ENCODE results near the gene FOXI2.

The FOXI2 gene

GRCh38 chr10:127736915-127737562 is at the start of gene FOXI2:
FOXI2 (plus strand) TSS chr10:127737185; CDS start chr10:127737274, 89 bp downstream.
- TF ChIP-seq ZFX (IDR thresholded peaks at IDR 0.05) (no peak), CTCF (conservative IDR thresholded peaks at IDR 0.05) (no peak)

GRCh38 chr10:127687548-127687947 is 49.4 kb upstream of the FOXI2 start:
- no peak overlapping the region for H3K27ac ChIP-seq
- no peak for TF ChIP-seq ZFX (IDR thresholded peaks at IDR 0.05)
- TF ChIP-seq CTCF (conservative IDR thresholded peaks at IDR 0.05) = no peak

More at GRCh38 chr10:127736915-127737562, at the start of gene FOXI2:
- no peak within 1 kb of the TSS for H3K27ac ChIP-seq

- no peak overlapping the region for H3K27ac ChIP-seq
- TF ChIP-seq ZFX (IDR thresholded peaks at IDR 0.05) (no peak), CTCF (conservative IDR thresholded peaks at IDR 0.05) (no peak)
Measured at GRCh38 chr10:127690176-127690835, 46.7 kb upstream of the FOXI2 start.

- TF ChIP-seq ZFX (IDR thresholded peaks at IDR 0.05) (no peak), CTCF (conservative IDR thresholded peaks at IDR 0.05) (peak; percentile 96)
- H3K27ac ChIP-seq = no peak overlapping the region
Measured at GRCh38 chr10:127694580-127695193, 42.3 kb upstream of the FOXI2 start.

- H3K27ac ChIP-seq = no peak overlapping the region
Measured at GRCh38 chr10:127695431-127695830, 41.6 kb upstream of the FOXI2 start.

GRCh38 chr10:127698886-127699285 is 38.1 kb upstream of the FOXI2 start:
- H3K27ac ChIP-seq = no peak overlapping the region
- TF ChIP-seq CTCF (conservative IDR thresholded peaks at IDR 0.05) = no peak

More at GRCh38 chr10:127695431-127695830, 41.6 kb upstream of the FOXI2 start:
- no peak for TF ChIP-seq ZFX (IDR thresholded peaks at IDR 0.05)
- no peak for TF ChIP-seq CTCF (conservative IDR thresholded peaks at IDR 0.05)

- H3K27ac ChIP-seq = no peak overlapping the region
- no peak for TF ChIP-seq CTCF (conservative IDR thresholded peaks at IDR 0.05)
- no peak for TF ChIP-seq ZFX (IDR thresholded peaks at IDR 0.05)
Measured at GRCh38 chr10:127699311-127699710, 37.7 kb upstream of the FOXI2 start.
